ENCODE data around the gene CCDC80. TPM values are rescaled to one million over a fixed set of nuclear protein-coding genes. Genes with fewer than 3 reads are reported as not detected.

The CCDC80 gene
- total RNA-seq, 4 donors from 2014 or later, result 6.4 to 55.3 (median 18.4) TPM

DNA sequence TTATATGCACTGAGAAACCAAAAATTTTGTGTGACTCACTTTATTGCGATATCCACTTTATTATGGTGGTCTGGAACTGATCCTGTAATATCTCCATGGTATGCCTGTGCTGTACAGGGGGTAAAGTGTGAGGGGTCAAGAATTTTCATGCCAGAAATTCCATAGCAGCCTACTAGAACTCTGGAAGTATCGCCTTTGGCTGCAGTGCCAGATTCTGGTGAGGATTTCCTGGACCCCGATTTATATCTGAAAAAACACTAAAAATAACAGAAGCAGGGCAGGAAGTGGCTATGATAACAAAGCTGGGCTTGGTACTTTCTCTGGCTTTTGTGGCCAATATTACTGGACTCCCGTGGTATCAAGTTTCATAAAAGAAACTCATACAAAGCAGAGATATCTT is 36.4 kb downstream of the CCDC80 start:
- no peak overlapping the region for H3K4me3 ChIP-seq
- WGBS, 2 donors (ENCODE audit: low coverage in 1 of 2), result 50 to 55% methylated on average over 4 of the region's 4 CpGs
- no peaks in the 10 kb centered on the region for H3K9me3 ChIP-seq
- DNase-seq, result no peak
- H3K27me3 ChIP-seq, result no peaks in the 10 kb centered on the region
- no peaks in the 10 kb centered on the region for H3K4me1 ChIP-seq
- in situ Hi-C loops (cut with MboI; ENCODE audit: low pct_ligation_motif_present in 1 of 4, low pct_unique_long_range_greater_than_20kb in 1 of 4, low sequenced_read_pairs in 3 of 4) (no loop called here), intact Hi-C loops (cut with DNase I; ENCODE audit: low total_unique reads) (no loop called here)
- H3K36me3 ChIP-seq, result no peaks in the 10 kb centered on the region
- TF ChIP-seq POLR2AphosphoS5 (IDR thresholded peaks at IDR 0.05) (no peak), EP300 (IDR thresholded peaks at IDR 0.05; ENCODE audit: low read depth) (no peak), POLR2A (IDR thresholded peaks at IDR 0.05) (no peak)
- TF ChIP-seq, protein P1, sequence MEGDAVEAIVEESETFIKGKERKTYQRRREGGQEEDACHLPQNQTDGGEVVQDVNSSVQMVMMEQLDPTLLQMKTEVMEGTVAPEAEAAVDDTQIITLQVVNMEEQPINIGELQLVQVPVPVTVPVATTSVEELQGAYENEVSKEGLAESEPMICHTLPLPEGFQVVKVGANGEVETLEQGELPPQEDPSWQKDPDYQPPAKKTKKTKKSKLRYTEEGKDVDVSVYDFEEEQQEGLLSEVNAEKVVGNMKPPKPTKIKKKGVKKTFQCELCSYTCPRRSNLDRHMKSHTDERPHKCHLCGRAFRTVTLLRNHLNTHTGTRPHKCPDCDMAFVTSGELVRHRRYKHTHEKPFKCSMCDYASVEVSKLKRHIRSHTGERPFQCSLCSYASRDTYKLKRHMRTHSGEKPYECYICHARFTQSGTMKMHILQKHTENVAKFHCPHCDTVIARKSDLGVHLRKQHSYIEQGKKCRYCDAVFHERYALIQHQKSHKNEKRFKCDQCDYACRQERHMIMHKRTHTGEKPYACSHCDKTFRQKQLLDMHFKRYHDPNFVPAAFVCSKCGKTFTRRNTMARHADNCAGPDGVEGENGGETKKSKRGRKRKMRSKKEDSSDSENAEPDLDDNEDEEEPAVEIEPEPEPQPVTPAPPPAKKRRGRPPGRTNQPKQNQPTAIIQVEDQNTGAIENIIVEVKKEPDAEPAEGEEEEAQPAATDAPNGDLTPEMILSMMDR (IDR thresholded peaks at IDR 0.05), result no peak
- no peak overlapping the region for H3K27ac ChIP-seq

DNA sequence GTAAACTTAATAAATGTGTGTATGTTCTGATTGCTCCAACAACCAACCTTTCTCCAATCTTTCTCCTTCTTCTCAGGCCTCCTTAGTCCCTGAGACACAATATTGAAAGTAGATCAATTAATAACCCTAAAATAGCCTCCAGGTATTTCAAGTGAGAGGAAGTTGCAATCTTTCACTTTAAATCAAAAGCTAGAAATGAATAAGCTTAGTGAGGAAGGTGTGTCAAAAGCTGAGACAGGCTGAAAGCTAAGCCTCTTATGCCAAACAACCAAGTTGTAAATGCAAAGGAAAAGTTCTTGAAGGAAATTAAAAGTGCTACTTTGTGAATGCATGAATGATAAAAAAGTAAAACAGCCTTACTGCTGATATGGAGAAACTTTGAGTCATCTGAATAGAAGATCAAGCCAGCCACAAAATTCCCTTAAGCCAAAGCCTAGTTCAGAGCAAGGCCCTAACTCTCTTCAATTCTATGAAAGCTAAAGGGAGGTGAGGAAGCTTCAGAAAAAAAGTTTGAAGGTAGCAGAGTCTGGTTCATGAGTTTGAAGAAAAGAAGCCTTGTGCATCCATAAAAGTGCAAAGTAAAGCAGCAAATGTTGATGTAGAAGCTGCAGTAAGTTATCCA is 38.6 kb downstream of the CCDC80 start:
- in situ Hi-C loops (cut with MboI; ENCODE audit: low pct_ligation_motif_present in 1 of 4, low pct_unique_long_range_greater_than_20kb in 1 of 4, low sequenced_read_pairs in 3 of 4), result no loop called here
- no peak for DNase-seq
- Histone ChIP-seq H3K9me3 (no peaks in the 10 kb centered on the region), H3K27ac (no peak overlapping the region), H3K4me1 (no peaks in the 10 kb centered on the region), H3K27me3 (no peaks in the 10 kb centered on the region), H3K36me3 (no peaks in the 10 kb centered on the region), H3K4me3 (no peak overlapping the region)
- intact Hi-C loops (cut with DNase I; ENCODE audit: low total_unique reads), result no loop called here
- TF ChIP-seq POLR2A (IDR thresholded peaks at IDR 0.05) (no peak), POLR2AphosphoS5 (IDR thresholded peaks at IDR 0.05) (no peak), EP300 (IDR thresholded peaks at IDR 0.05; ENCODE audit: low read depth) (no peak)
- TF ChIP-seq, protein P1 (IDR thresholded peaks at IDR 0.05), result no peak

DNA sequence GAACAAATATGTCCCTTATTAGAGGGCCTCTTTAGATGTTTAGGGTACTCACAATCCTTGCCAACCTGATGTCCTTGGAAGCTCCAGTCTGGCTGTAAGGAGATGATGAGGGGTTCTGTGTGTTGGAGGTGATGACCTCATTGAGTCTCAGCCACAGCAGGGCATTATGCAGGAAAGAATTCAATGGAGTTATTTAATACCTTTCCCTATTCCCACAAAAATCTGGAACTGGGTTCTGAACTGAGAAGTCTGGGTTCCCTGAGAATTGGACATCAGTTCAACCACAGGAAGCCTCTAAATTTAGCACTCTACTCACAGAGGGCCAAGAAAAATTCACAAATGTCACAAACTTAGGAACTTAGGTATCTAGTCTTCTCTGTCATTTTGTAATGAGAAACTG is 42.2 kb downstream of the CCDC80 start:
- H3K27me3 ChIP-seq, result no peaks in the 10 kb centered on the region
- intact Hi-C loops (cut with DNase I; ENCODE audit: low total_unique reads) (no loop called here), in situ Hi-C loops (cut with MboI; ENCODE audit: low pct_ligation_motif_present in 1 of 4, low pct_unique_long_range_greater_than_20kb in 1 of 4, low sequenced_read_pairs in 3 of 4) (no loop called here)

DNA sequence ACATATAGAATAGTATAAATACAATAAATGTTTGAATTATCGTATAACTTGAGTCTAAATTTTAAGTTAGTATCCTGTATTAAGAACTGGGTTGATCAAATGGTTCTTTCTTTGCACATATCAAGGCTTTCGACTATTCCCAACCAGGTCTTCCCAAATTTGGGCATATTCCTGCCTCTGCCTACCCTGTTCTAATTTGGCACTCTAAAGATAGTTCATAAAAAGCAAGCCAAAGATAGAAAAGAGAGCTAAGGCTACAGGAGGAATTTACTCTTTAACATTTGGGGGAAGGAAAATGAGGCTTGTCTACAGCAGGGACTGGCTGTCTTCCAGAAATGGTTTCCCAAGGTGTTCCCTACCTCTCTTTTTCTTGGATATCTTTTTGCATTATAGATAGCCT is 43.0 kb downstream of the CCDC80 start:
- H3K4me3 ChIP-seq, result no peak overlapping the region
- H3K9me3 ChIP-seq, result no peaks in the 10 kb centered on the region
- WGBS, 2 donors (ENCODE audit: low coverage in 1 of 2), result 83 to 100% methylated on average over 2 of the region's 2 CpGs
- no peaks in the 10 kb centered on the region for H3K4me1 ChIP-seq
- no peak for TF ChIP-seq POLR2AphosphoS5 (IDR thresholded peaks at IDR 0.05)
- no peak for TF ChIP-seq POLR2A (IDR thresholded peaks at IDR 0.05)
- H3K36me3 ChIP-seq, result peaks cover 0 to 5% (median 0%) of the 10 kb centered on the region in 4 donors
- intact Hi-C loops (cut with DNase I; ENCODE audit: low total_unique reads), result no loop called here
- H3K27ac ChIP-seq, result no peak overlapping the region
- no peaks in the 10 kb centered on the region for H3K27me3 ChIP-seq
- in situ Hi-C loops (cut with MboI; ENCODE audit: low pct_ligation_motif_present in 1 of 4, low pct_unique_long_range_greater_than_20kb in 1 of 4, low sequenced_read_pairs in 3 of 4), result no loop called here
- DNase-seq, result no peak

More for the DNA sequence above, 42.2 kb downstream of the CCDC80 start:
- Histone ChIP-seq H3K4me1 (no peaks in the 10 kb centered on the region), H3K36me3 (peaks cover 0 to under 1% (median 0%) of the 10 kb centered on the region in 4 donors), H3K27ac (no peak overlapping the region), H3K4me3 (no peak overlapping the region), H3K9me3 (no peaks in the 10 kb centered on the region)
- no peak for TF ChIP-seq POLR2A (IDR thresholded peaks at IDR 0.05)
- TF ChIP-seq EP300 (IDR thresholded peaks at IDR 0.05; ENCODE audit: low read depth), result no peak
- no peak for TF ChIP-seq POLR2AphosphoS5 (IDR thresholded peaks at IDR 0.05)
- TF ChIP-seq, protein P1 (IDR thresholded peaks at IDR 0.05), result no peak
- DNase-seq, result no peak

DNA sequence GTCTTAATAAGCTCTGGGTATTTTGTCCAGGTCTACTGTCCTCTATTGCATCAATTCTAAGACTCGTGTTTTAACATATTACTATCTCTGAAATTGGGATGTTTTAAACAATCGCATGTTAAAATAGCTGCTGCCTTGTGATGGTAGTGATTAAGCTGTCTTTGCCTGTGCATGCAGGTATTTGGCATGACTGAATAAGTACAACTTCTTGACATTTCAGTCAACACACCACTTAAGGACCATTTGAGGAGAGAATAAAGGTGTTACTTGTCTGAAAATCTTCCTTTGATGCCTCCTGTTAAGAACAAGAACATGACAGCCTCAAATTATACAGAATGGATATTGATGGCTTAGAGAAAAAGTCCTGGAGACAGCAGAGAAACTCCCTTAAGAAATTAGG is 46.1 kb downstream of the CCDC80 start:
- TF ChIP-seq POLR2AphosphoS5 (IDR thresholded peaks at IDR 0.05) (no peak), EP300 (IDR thresholded peaks at IDR 0.05; ENCODE audit: low read depth) (no peak), POLR2A (IDR thresholded peaks at IDR 0.05) (no peak)
- TF ChIP-seq, protein P1 (IDR thresholded peaks at IDR 0.05), result no peak
- Histone ChIP-seq H3K9me3 (no peaks in the 10 kb centered on the region), H3K4me3 (no peak overlapping the region), H3K4me1 (no peaks in the 10 kb centered on the region), H3K27me3 (no peaks in the 10 kb centered on the region), H3K36me3 (peaks cover 0 to 5% (median 0%) of the 10 kb centered on the region in 4 donors), H3K27ac (no peak overlapping the region)
- WGBS, 2 donors (ENCODE audit: low coverage in 1 of 2), result 63 to 86% methylated on average over 2 of the region's 2 CpGs
- no peak for DNase-seq
- in situ Hi-C loops (cut with MboI; ENCODE audit: low pct_ligation_motif_present in 1 of 4, low pct_unique_long_range_greater_than_20kb in 1 of 4, low sequenced_read_pairs in 3 of 4) (no loop called here), intact Hi-C loops (cut with DNase I; ENCODE audit: low total_unique reads) (no loop called here)

All from transverse colon (tissue), 4 donors.